Heart right ventricle (tissue), 16 donors: ENCODE data around the gene MEP1A. TPM values are rescaled to one million over a fixed set of nuclear protein-coding genes. Genes with fewer than 3 reads are reported as not detected.
A peak's percentile ranks its signal among the peaks of the same experiment; 100 is the strongest.
"Not testable (repeated sequence)": the region's sequence is repeated elsewhere in the genome, so short reads cannot be mapped to it uniquely, and the experiment has no call there.

Experiments used
- ATAC-seq, 8 donors: fragments of 200-7000 bp; cut with Tn5 transposase; one replicate each; pipeline ENCODE4 v1.9.1; 2020; ENCODE audit warnings: mild to moderate bottlenecking in 8 of 8, moderate library complexity in 8 of 8, moderate number of reproducible peaks in 1 of 8
- DNase-seq, 2 donors: peaks; one replicate each; pipeline ENCODE4 v3.0.0-alpha.2; 2020
- H3K27ac ChIP-seq, 10 donors: fragments of 200-600 bp; sonication (generic) in 2 of 10; one replicate each; pipeline versions ENCODE4 v1.5.0 to v1.8.0; 2020 to 2022; ENCODE audit warnings: mild to moderate bottlenecking in 3 of 10
- H3K27me3 ChIP-seq, 7 donors: fragments of 200-600 bp; one replicate each; pipeline ENCODE4 v1.8.0; 2021 to 2022; ENCODE audit warnings: mild to moderate bottlenecking in 2 of 7
- H3K36me3 ChIP-seq, 9 donors: fragments of 200-600 bp; sonication (generic) in 1 of 9; one replicate each; pipeline versions ENCODE4 v1.5.0 to v1.8.0; 2020 to 2022; ENCODE audit warnings: mild to moderate bottlenecking in 2 of 9
- H3K4me1 ChIP-seq, 9 donors: fragments of 200-600 bp; sonication (generic) in 1 of 9; one replicate each; pipeline versions ENCODE4 v1.5.0 to v1.8.0; 2020 to 2022; ENCODE audit warnings: mild to moderate bottlenecking in 4 of 9
- H3K4me3 ChIP-seq, 10 donors: fragments of 200-600 bp; sonication (generic) in 2 of 10; one replicate each; pipeline versions ENCODE4 v1.5.0 to v1.8.0; 2020 to 2022; ENCODE audit warnings: mild to moderate bottlenecking in 7 of 10, moderate library complexity in 2 of 10
- H3K9me3 ChIP-seq, 11 donors: fragments of 200-600 bp in 10 of 11; sonication (generic) in 2 of 11; one replicate each; pipeline versions ENCODE4 v1.5.0 to v1.8.0; 2013 to 2022; ENCODE audit warnings: mild to moderate bottlenecking in 2 of 11, control low read depth in 1 of 11, moderate library complexity in 1 of 11
- CTCF ChIP-seq, 9 donors: fragments of 200-600 bp; sonication (generic) in 2 of 9; IDR thresholded peaks; one replicate each; pipeline versions ENCODE4 v1.5.0 to v1.8.0; 2021 to 2022; ENCODE audit warnings: antibody characterized with exemption in 9 of 9, mild to moderate bottlenecking in 5 of 9, moderate library complexity in 1 of 9
- WGBS, 2 donors: extraction: QIAGEN DNeasy Blood & Tissue Kit; methylation state at CpG; one replicate each; pipeline ENCODE4 v1.1.7; 2013; ENCODE audit warnings: inconsistent platforms in 1 of 2; 5-methylcytosine and 5-hydroxymethylcytosine counted together
- intact Hi-C, 10 donors: fragments of 100-400 bp; cut with DNase I; formaldehyde crosslinking; loops; one replicate each; pipeline versions ENCODE4 v1.11.1 to v1.14.2; 2022
- polyA plus RNA-seq, 2 donors: library from polyadenylated mRNA; stranded (reverse); fragments of 200-250 nt; gene quantifications; one replicate each; pipeline ENCODE4 v1.2.3, GENCODE V29; 2013
- total RNA-seq, 10 donors: library from RNA; stranded (reverse); fragmentation: NEBNext Ultra II Directional in 3 of 10; extraction: Animal tissue kit (Norgen Biotek cat#: 25700) in 3 of 10; gene quantifications; one replicate each; pipeline versions ENCODE4 v1.2.1 to v1.2.4, GENCODE V29; 2021 to 2023
- donor health status: Arrhythmogenic right ventricular cardiomyopathy.
- donor health status: ischemic (EF 13 %, LVEDD 7.1; RV severe dilation, severe dysfunction).
- donor health status: healthy with polysubstance abuse.
- donor health status: DM: no; HTN: yes; CAD: no.
- donor health status: DM: no; HTN: no; CAD: no.
- donor health status: ischemic (EF 25% LVEDD 6.9; RV normal size, moderate dysfunction).
- donor health status: ischemic (EF 25% LVEDD 5.7; RV mildly dilated, moderate dysfunction).
- donor health status: healthy.
- donor health status: DM: yes; HTN: yes; CAD: no.
- donor health status: Ischemic cardiomyopathy.
- donor health status: ischemic (EF 35%, LVEDD 5.7; RV mildly dilated, moderate dysfunction).
- donor health status: nonischemic (EF 11% LVEDD 7.7; RV severe dilation, severe dysfunction).
- donor health status: DM: yes; HTN: yes; CAD: no.
- donor health status: PGD.
- donor health status: ischemic (EF 29% LVEDD 5.4; RV normal size, mild dysfunction).
- donor health status: nonischemic (EF 23%, LVEDD 6.1; RV moderate dilation, normal function).

The MEP1A gene
- total and polyA plus RNA-seq, 12 donors, result not detected

- peak in 2 of 8 donors; percentile 10 to 11 for ATAC-seq
- peaks cover 4 to 57% (median 38%) of the 10 kb centered on the region in 9 donors for H3K4me1 ChIP-seq
These were observed 56.1 kb downstream of the MEP1A start for GRCh38 chr6:46849361-46849690.

GRCh38 chr6:46850792-46851191, 57.6 kb downstream of the MEP1A start:
- peaks cover 4 to 57% (median 38%) of the 10 kb centered on the region in 9 donors for H3K4me1 ChIP-seq
- H3K4me3 ChIP-seq, result no peak overlapping the region
- H3K27ac ChIP-seq, result peak overlapping the region in 7 of 10 donors; percentile 10 to 68 (median 66)
- DNase-seq (no peak), ATAC-seq (peak in 1 of 8 donors; percentile 31)
- no peak for TF ChIP-seq CTCF (IDR thresholded peaks at IDR 0.05)
- H3K27me3 ChIP-seq, result no peaks in the 10 kb centered on the region
- intact Hi-C loops, result loop anchor here in 2 of 10 donors (5.0 to 10.0 kb wide), 2 partner anchors 52 to 54 kb away; no protein-coding TSS in a partner anchor
- peaks cover 0 to 19% (median 0%) of the 10 kb centered on the region in 9 donors for H3K36me3 ChIP-seq
- H3K9me3 ChIP-seq, result no peaks in the 10 kb centered on the region
- WGBS, 2 donors, result 65 to 74% methylated on average over 2 of the region's 2 CpGs

More at GRCh38 chr6:46849361-46849690, 56.1 kb downstream of the MEP1A start:
- DNase-seq, result no peak
- 56 to 66% methylated on average over 5 of the region's 5 CpGs for WGBS, 2 donors
- intact Hi-C loops, result loop anchor here (1.0 to 10.0 kb wide), 13 partner anchors 138 to 465 kb away; partner anchors contain the start of genes TNFRSF21 (in 2 of the 10) and ADGRF1 (in 1 of the 10)
- Histone ChIP-seq H3K27me3 (no peaks in the 10 kb centered on the region), H3K4me3 (peak overlapping the region in 1 of 10 donors; percentile 25), H3K36me3 (peaks cover 0 to 7% (median 0%) of the 10 kb centered on the region in 9 donors), H3K27ac (peak overlapping the region in 2 of 10 donors; percentile 21 to 51), H3K9me3 (no peaks in the 10 kb centered on the region)
- no peak for TF ChIP-seq CTCF (IDR thresholded peaks at IDR 0.05)

- not testable (repeated sequence) for H3K9me3 ChIP-seq, H3K4me3 ChIP-seq, H3K27me3 ChIP-seq
- peak overlapping the region in 8 of 10 donors; percentile 12 to 68 (median 55) for H3K27ac ChIP-seq
- ATAC-seq (peak in 7 of 8 donors; percentile 33 to 75 (median 61)), DNase-seq (peak in 1 of 2 donors; percentile 48)
- intact Hi-C loops, result loop anchor here in 2 of 10 donors (5.0 to 10.0 kb wide), 2 partner anchors 51 to 53 kb away; no protein-coding TSS in a partner anchor
- H3K4me1 ChIP-seq, result peaks cover 4 to 57% (median 38%) of the 10 kb centered on the region in 9 donors
- 40 to 45% methylated on average over 4 of the region's 4 CpGs for WGBS, 2 donors
- H3K36me3 ChIP-seq, result peaks cover 0 to 23% (median 0%) of the 10 kb centered on the region in 9 donors
These were observed 58.4 kb downstream of the MEP1A start for GRCh38 chr6:46851576-46851975.

GRCh38 chr6:46855966-46856365, 62.8 kb downstream of the MEP1A start:
- H3K27me3 ChIP-seq, H3K9me3 ChIP-seq, H3K4me3 ChIP-seq, ATAC-seq, H3K27ac ChIP-seq: not testable (repeated sequence)
- peak; percentile 39 to 68 (median 59) for TF ChIP-seq CTCF (IDR thresholded peaks at IDR 0.05)
- intact Hi-C loops, result loop anchor here in 1 of 10 donors (10.0 kb wide), 1 partner anchor 49 kb away; no protein-coding TSS in a partner anchor
- Histone ChIP-seq H3K36me3 (peaks cover 0 to 52% (median 0%) of the 10 kb centered on the region in 9 donors), H3K4me1 (peaks cover 0 to 34% (median 24%) of the 10 kb centered on the region in 9 donors)
- DNase-seq, result peak in 1 of 2 donors; percentile 23
- WGBS, 2 donors, result 30 to 44% methylated on average over 1 of the region's 1 CpG

- no peak for TF ChIP-seq CTCF (IDR thresholded peaks at IDR 0.05)
- H3K4me3 ChIP-seq, result no peak overlapping the region
- no peak overlapping the region for H3K27ac ChIP-seq
- 60 to 82% methylated on average over 2 of the region's 2 CpGs for WGBS, 2 donors
- H3K36me3 ChIP-seq, result peaks cover 0 to 94% (median 9%) of the 10 kb centered on the region in 9 donors
- ATAC-seq (no peak), DNase-seq (no peak)
- intact Hi-C loops, result loop anchor here in 1 of 10 donors (10.0 kb wide), 1 partner anchor 112 kb away; no protein-coding TSS in a partner anchor
- no peaks in the 10 kb centered on the region for H3K27me3 ChIP-seq
- H3K4me1 ChIP-seq, result no peaks in the 10 kb centered on the region
- no peaks in the 10 kb centered on the region for H3K9me3 ChIP-seq
These were observed 69.2 kb downstream of the MEP1A start for GRCh38 chr6:46862381-46862780.
